Measurements from ENCODE around the gene DBNDD1. TPM values are rescaled to one million over a fixed set of nuclear protein-coding genes. Genes with fewer than 3 reads are reported as not detected.
"Not testable (repeated sequence)": the region's sequence is repeated elsewhere in the genome, so short reads cannot be mapped to it uniquely, and the experiment has no call there.

DBNDD1 gene
- total RNA-seq, 1 donor from 2014 or later = 40.7 TPM

GRCh38 chr16:89996178-89996489, 23.1 kb downstream of the DBNDD1 start:
- H3K4me3 ChIP-seq (ENCODE audit: low read depth, low read length) = no peak overlapping the region
- no peak for DNase-seq (ENCODE audit: low read depth)
- TF ChIP-seq CTCF (conservative IDR thresholded peaks at IDR 0.05; ENCODE audit: low read depth, low read length) = no peak

- not testable (repeated sequence) for DNase-seq (ENCODE audit: low read depth); H3K4me3 ChIP-seq (ENCODE audit: low read depth, low read length)
Measured at GRCh38 chr16:89995475-89996177, 23.6 kb downstream of the DBNDD1 start.

GRCh38 chr16:89994721-89995474, 24.4 kb downstream of the DBNDD1 start:
- H3K4me3 ChIP-seq (ENCODE audit: low read depth, low read length); DNase-seq (ENCODE audit: low read depth): not testable (repeated sequence)

GRCh38 chr16:89994389-89994720, 24.9 kb downstream of the DBNDD1 start:
- TF ChIP-seq CTCF (conservative IDR thresholded peaks at IDR 0.05; ENCODE audit: low read depth, low read length) = no peak
- H3K4me3 ChIP-seq (ENCODE audit: low read depth, low read length) = no peak overlapping the region
- no peak for DNase-seq (ENCODE audit: low read depth)

- DNase-seq (ENCODE audit: low read depth) = no peak
- TF ChIP-seq CTCF (conservative IDR thresholded peaks at IDR 0.05; ENCODE audit: low read depth, low read length) = no peak
- no peak overlapping the region for H3K4me3 ChIP-seq (ENCODE audit: low read depth, low read length)
Measured at GRCh38 chr16:89993971-89994370, 25.3 kb downstream of the DBNDD1 start.

- no peak for TF ChIP-seq CTCF (conservative IDR thresholded peaks at IDR 0.05; ENCODE audit: low read depth, low read length)
- H3K4me3 ChIP-seq (ENCODE audit: low read depth, low read length) = no peak overlapping the region
- no peak for DNase-seq (ENCODE audit: low read depth)
Measured at GRCh38 chr16:89993377-89993776, 25.9 kb downstream of the DBNDD1 start.

GRCh38 chr16:89990799-89991198, 28.5 kb downstream of the DBNDD1 start:
- no peak for DNase-seq (ENCODE audit: low read depth)
- TF ChIP-seq CTCF (conservative IDR thresholded peaks at IDR 0.05; ENCODE audit: low read depth, low read length) = no peak
- no peak overlapping the region for H3K4me3 ChIP-seq (ENCODE audit: low read depth, low read length)

- H3K4me3 ChIP-seq (ENCODE audit: low read depth, low read length) = no peak overlapping the region
- no peak for DNase-seq (ENCODE audit: low read depth)
- TF ChIP-seq CTCF (conservative IDR thresholded peaks at IDR 0.05; ENCODE audit: low read depth, low read length) = no peak
Measured at GRCh38 chr16:89988951-89989350, 30.3 kb downstream of the DBNDD1 start.

All from epithelial cell of proximal tubule (primary cell).